Measurements from ENCODE around the gene ATP23.

Gene ATP23

DNA sequence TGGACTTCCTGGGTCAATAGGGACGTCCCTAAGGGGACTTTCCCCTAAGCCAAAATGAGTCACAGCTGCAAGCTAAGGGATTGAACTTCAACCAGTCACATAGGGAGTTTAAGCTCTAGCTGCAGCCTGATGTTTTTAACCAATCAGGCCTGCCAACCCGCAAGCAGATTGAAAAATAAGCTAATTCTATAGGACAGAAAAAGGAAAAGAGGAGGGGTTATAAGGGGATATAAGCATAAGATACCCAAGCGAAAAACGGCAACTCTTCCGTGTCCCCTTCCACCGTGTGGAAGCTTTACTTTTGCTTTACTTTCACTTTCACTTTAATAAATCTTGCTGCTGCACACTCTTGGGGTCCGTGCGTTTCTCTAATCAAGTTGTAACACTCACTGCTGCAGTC, 24.4 kb downstream of the ATP23 start:
- DNase-seq (ENCODE audit: extremely low read depth in 1 of 2, low read depth in 1 of 2): no peak

DNA sequence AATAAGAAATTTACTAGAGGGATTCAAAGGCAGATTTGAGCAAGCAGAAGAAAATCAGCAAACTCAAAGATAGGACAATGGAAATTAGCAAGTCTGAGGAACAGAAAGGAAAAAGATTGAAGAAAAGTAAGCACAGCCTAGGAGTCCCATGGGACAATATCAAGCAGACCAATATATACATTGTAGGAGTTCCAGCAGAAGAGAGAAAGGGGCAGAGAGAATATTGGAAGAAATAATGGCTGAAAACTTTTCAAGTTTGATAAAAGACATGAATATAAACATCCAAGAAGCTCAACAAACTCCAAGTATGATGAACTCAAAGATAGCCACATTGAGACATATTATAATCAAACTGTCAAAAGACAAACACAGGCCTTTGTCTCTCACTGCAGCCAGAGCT, 25.2 kb downstream of the ATP23 start:
- no peak for DNase-seq (ENCODE audit: extremely low read depth in 1 of 2, low read depth in 1 of 2)

DNA sequence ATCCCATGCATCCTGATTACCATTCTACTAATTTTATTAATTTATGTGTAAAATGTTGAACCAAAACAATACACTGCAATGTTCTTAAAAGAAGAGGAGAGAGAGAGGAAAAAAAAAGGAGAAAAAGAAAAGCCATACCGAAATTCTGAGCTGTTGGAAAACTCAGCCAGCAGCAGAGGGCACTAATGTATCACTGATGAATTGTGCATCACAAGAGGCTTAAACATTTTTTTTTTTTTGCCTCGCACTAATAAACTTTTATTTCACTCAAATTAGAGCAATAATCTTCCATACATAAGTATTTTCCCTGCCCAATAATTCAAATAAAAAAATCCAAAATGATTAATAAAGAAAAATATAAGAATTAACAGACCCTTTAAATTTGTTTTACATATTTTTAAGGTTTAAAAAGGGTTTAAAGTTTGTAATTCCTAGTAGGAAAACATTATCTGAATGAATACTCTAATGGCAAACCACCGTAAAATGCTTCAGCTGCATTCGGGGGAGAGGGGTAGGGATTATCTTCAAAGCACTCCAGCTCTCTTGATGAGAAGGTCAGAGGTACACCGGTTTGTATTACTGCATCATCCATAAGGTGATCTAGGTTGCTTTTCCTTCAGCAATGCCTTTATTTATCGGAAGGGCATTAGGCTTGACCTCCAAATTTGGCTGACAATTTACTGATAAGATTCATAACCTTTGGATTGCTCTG, 41.9 kb downstream of the ATP23 start:
- DNase-seq (ENCODE audit: extremely low read depth in 1 of 2, low read depth in 1 of 2): no peak

DNA sequence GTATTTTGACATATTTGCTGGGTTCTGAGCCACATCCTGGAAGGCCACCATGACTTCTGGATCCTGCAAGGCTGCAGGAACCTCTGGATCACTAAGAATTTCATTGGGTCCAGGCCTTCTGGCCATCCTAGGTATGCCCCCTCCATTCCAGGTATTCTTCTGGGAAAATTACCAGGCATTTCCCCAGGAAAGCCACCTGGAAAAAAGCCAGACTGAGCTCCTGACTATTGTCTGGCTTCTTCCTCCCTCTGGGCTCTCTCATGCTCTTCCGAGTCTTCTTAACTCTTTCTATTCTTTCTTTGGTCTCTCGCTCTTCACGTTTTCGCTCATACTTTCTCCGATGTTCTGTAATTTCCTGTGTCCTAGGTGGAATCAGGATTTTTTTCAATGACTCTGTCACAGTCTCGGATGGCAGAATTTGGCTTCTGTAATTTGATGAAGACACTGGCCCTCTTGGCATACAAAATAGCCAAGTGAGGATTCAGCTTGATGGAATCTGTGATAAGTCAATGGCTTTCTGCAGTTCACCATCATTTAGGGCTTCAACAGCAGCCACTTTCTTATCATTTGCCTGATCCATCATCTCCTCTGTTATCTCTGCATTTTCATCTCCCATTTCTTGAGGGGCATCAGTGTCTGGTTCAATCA, 42.6 kb downstream of the ATP23 start:
- no peak for DNase-seq (ENCODE audit: extremely low read depth in 1 of 2, low read depth in 1 of 2)

DNA sequence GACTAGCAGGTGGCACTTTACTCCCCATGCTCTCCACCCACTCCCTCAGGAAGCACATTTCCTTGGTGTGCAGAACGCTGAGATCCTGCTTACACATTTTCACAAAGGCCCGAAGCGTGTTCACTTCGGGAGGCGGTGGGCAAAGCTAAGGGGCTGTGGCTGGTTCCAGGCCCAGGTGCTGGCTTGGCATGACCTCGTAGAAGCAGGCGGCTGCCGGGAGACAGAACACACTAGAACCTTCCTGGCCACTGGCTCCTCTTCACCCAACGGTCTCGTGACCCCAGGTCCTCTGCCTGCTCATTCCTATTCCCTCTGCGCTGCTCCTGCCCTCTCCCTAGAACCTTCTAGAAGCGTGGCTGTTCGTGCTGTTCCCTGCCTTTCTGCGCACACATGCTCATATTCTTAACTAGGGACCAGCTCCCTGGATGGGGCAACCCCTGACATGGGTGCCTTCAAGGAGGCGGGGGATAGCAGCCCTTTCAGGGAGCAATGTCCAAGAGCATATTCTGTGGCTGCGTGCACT, 43.3 kb downstream of the ATP23 start:
- DNase-seq (ENCODE audit: extremely low read depth in 1 of 2, low read depth in 1 of 2): no peak

DNA sequence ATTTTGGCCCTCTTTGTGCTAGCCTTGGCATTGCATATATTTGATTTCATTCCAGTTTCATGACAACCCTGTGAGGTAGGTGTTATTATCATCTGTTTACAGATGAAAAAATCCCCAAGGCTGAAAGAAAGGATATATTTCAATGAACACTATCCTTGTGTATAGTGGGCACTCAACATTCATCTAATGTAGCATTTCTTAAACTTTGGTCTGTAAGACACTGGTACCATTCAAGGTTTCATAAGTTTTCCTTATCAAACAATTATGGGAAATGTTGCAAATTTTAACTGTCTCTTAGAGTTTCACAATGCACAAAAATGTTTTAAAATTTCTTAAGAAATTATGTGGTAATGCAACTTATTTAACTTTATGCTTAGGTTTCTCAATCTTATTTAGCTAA, 44.3 kb downstream of the ATP23 start:
- no peak for DNase-seq (ENCODE audit: extremely low read depth in 1 of 2, low read depth in 1 of 2)

DNA sequence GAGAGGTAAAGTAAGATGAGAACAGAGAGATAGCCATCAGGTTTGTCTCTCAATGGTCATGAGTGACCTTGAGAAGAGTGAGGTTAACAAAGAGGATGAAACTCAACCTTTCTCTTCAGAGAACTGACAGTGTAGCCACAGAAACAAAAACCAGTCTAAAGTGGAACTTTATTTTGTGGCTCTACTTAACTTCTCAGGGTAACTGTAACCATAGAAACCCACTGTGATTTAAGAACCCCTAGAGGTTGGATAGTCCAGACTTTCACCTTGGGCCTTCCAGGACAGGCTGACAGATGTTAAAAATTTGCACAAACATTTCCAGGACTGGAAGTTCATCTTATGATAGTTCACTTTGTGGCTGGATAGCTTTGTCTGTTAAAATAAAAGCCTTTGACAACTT, 48.5 kb downstream of the ATP23 start:
- DNase-seq (ENCODE audit: extremely low read depth in 1 of 2, low read depth in 1 of 2): no peak

DNA sequence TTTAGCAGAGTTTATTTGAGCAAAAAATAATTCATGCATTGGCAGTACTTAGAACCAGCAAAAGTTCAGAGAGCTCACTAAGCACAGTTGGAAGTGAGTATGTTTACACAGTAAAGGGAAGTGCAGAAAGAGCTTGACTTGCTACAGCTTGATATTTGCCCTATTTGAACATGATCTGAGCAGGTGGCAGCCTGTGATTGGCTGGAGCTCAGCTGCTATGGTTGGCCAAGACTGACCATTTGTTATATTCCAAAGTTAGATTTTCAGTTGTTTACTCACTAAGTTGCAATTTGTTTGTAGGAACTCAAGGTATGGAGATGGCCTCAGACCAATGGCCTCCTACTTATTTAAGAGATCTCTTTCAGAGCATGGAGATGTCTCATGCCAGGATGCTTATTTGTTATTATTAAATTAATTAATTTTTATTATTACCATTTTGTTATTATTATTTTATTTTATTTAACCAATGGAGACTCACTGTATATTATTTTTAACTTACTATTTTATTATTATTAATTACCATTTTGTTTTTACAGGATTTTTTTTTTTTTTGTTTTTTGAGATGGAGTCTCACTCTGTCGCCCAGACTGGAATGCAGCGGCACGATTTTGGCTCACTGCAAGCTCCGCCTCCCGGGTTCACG, 49.0 kb downstream of the ATP23 start:
- no peak for DNase-seq (ENCODE audit: extremely low read depth in 1 of 2, low read depth in 1 of 2)

DNA sequence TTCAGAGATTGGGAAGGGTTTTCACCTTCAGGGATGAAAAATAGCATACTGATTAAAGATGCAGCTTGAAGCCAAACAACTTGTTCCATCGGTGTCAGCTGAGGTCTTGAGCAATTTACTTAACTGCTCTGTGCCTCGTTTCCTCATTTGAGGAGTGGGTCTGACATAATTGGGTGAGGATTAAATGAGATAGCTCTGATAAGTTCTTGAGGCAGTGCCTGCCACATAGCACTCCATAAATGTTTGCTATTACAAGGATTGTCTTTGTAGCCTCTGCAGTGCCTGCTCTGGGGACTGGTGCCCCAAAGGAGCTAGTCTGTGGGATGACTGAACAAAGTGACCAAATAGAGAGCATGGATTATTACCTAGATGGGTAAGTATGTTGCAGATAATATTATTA, 50.6 kb downstream of the ATP23 start:
- DNase-seq (ENCODE audit: extremely low read depth in 1 of 2, low read depth in 1 of 2): no peak

DNA sequence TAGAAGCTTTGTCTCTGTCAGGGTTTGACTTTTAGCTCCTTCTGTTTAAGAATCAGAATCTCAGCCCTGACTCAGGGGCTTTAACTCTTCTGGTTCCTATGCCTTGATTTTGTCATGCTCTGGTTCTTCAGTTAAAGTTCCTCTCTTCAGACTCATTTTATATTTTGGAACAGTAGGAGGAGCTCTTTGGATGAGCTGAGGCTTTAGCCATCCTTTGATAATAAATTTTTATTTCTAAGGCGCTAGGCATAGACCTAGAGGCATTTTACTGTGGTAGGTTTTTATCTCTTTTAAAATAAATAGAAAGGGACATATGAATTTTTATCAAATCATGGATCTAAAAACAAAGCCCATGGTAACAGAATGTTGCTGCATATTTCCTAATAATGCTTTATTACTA, 51.7 kb downstream of the ATP23 start:
- DNase-seq (ENCODE audit: extremely low read depth in 1 of 2, low read depth in 1 of 2): no peak

DNA sequence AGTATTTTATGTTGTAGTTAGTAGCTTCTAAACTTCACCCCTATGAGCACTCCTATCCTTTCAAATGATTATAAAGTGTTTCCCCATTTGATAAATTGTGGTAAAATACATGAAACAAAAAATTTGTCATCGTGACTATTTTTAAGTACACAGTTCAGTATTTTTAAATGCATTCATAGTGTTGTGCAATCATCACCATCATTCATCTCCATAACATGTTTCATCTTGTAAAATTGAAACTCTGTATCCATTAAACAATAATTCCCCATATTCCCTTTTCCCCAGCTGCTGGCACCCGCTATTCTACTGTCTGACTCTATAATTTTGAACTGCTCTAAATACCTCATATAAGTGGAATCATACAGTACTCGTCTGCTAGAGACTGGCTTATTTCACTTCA, 52.5 kb downstream of the ATP23 start:
- DNase-seq (ENCODE audit: extremely low read depth in 1 of 2, low read depth in 1 of 2): no peak

DNA sequence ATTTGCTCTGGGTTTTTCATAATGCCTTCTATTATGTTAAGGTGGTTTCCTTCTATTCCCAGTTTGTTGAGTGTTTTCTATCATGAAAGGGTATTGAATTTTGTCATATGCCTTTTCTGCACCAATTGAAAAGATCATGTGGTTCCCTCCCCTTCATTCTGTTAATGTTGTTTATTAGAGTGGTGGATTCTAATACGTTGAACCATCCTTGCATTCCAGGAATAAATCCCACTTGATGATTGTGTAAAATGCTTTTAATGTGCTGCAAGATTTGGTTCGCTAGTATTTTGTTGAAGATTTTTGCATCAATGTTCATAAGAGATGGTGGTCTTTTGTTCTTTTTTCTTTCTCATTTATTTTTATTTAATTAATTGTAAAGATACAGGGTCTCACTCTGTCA, 55.2 kb downstream of the ATP23 start:
- DNase-seq (ENCODE audit: extremely low read depth in 1 of 2, low read depth in 1 of 2): no peak

DNA sequence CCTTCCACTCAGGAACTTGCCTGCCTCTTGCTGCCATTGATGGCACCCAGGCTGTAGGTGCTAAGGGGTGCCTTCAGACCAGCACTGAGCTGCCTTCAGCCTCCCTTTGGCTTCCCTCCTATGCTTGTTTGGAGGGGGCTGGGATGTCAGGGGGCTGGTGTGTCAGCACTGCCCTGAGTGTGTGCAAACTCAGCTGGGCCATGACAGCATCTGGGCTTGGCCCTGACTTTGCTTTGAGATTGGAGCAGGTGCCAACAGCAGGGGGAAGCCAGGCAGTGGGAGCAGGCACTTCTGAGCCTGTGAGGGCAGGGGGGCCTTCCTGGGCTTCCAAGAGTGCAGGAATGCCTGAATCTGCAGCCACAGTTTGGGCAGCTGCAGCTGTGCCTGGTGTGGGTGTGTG, 56.9 kb downstream of the ATP23 start:
- no peak for DNase-seq (ENCODE audit: extremely low read depth in 1 of 2, low read depth in 1 of 2)

DNA sequence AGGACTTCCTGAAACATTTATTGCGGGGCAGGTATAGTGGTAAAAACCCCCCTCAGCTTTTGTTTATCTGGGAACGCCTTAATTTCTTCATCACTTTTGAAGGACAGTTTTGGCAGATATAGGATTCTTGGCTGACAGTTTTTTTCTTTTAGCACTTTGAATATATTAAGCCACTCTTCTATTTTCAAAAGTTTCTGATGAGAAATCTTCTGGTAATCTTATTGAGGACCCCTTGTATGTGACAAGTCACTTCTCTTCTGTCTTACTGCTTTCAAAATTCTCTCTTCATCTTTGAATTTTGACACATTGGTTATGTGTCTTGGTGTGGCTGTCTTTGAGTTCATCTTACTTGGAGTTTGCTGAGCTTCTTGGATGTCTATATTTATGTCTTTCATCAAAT, 59.1 kb downstream of the ATP23 start:
- no peak for DNase-seq (ENCODE audit: extremely low read depth in 1 of 2, low read depth in 1 of 2)

DNA sequence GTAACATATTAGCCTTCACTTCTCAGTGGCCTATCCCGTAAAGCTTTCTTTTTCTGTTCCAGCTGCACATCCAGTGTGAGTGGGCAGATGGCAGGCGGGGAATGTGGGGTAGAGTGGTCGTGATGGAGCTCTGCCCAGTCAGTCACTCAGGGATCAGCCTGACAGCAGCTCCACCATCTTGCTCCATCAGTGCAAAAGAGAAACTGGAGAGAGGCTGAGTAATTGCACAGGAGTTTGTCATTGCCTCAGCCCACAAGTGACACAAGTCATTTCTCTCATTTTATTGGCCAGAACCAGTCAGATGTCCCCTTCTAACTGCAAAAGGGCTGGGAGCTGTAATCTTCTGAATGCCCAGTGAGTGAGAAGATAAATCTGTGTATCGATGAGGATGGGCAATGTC, 66.5 kb downstream of the ATP23 start:
- DNase-seq (ENCODE audit: extremely low read depth in 1 of 2, low read depth in 1 of 2): no peak

DNA sequence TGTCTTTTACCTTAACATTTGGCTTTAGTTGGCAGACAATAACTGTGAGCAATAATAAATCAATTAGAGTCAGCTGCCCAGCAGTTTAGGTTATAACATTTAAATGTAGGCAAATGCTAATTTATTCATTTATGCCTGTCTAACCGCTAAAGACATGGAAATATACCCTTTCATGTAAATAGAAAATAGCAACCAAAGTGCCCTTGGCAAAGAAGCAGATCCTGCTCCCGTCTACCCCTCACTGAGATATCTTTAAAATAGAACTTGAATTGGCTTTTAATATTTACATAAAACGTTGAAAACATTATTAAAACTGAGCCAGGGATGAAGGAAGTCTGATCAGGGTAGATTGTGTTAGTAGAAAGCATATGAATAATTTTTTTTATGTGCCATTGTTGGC, 67.3 kb downstream of the ATP23 start:
- no peak for DNase-seq (ENCODE audit: extremely low read depth in 1 of 2, low read depth in 1 of 2)
